HPDE6-E6E7 (cell line): Measurements from ENCODE around the gene PADI2.
A peak's percentile ranks its signal among the peaks of the same experiment; 100 is the strongest.

Experiments
- DNase-seq: peaks from one replicate; pipeline ENCODE4 v3.0.0; 2011; ENCODE audit warnings: missing footprints; ENCODE audit errors: extremely low spot score

Gene PADI2

DNA sequence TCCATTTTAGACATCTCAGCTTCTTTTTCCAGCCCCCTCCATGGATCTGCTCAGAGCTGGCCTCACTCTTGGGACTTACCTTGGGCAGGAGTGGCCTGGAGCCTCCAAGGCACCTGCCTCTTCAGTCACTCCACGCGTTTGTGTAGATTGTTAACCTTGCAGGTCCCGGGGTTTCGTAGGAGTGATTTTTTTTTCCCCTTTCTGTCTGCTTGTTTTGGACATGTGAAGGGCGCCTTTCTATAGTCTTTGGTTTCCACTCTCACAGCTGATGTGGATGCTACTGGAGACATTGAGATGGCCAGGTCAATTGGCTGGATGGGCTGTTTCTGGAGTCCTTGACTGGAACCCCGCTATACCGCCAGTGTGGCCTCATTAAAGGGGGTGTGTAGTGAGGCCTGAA is 63.5 kb downstream of the PADI2 start:
- no peak for DNase-seq

DNA sequence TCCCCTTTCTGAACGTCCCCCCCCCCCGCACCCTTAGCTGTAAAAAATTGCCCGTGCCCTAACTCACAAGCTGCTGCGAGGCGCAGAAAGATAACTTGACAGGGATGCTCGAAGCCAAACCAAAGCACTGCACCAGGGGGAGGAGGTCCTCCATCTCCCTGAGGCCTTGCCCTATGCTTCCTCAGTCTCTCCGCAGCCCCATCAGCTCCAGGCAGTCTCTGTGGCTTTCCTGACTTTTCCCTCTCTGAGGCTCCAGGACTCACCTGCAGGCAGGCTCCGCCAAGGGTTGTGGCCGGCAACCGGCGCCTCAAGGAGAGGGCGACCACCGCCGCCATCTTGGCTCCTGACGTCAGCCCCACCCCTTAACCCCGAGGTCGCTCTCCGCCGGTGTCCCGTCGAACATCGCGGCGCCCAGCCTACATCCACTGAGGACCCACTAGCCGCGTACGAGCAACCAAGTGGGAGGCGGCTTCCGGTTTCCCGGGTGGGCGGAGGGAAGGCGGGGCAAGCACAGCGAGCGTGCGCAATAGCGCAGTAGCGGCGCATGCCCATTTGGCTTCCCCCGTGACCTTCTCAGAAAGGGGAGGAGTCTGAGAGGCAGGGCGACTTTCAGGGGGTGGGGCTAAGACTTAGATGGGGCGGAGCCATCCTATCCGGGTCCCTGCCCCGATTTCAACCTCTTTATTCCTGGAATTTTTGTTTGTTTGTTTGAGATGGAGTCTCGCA is 65.4 kb downstream of the PADI2 start, which contains the start of gene SDHB:
Gene SDHB, minus strand, starts transcription at position 348 of the 726 bp plus-strand sequence. Its CDS starts 13 bp downstream, at position 335.
- DNase-seq, result peak; percentile 97

DNA sequence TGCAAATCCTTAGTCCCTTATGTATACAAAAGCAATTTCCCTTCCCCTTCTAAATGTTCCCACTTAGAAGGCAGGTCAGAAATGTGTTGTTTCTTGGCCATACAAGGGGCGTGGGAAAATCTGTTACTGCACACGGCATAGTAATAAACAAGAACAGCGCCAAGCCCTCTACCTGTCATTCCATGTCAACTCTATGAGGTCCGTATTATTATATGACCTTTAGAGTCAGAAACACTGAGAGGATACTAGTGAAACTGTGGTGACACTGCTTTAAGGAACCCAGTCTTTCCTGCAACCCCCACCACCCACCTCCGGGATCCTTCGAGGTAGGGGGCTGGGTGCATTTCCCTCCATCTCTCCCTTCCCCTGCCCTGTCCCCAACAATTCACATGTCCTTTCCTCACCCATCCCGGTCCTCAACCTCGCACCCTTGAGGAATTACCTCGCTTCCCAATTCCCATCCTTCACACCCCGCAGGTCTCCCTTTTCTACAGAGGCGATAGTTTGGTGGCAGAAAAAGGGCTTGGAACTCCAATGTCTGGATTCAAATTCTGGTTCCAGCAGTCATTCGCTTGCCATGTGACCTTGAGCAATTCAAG is 66.1 kb downstream of the PADI2 start:
- DNase-seq, result no peak

DNA sequence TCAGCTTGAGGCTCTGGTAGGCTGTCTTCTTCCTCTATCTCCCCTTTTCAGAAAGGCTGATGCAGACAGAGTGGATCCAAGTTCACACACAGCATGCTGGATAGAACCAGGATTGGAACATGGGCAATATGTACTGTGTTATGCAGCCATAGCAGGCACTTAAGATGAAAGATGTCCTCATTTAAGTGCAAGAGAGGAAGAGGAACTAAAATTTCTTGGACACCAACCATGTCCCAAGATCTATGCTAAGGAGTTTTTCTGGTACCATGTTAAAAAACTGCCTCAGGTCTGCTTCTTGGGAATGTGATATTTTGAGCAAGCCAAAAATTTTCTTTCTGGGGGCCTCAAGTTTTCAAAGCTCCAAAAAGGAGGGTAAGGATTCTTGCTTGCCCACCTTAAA is 66.6 kb downstream of the PADI2 start:
- no peak for DNase-seq

DNA sequence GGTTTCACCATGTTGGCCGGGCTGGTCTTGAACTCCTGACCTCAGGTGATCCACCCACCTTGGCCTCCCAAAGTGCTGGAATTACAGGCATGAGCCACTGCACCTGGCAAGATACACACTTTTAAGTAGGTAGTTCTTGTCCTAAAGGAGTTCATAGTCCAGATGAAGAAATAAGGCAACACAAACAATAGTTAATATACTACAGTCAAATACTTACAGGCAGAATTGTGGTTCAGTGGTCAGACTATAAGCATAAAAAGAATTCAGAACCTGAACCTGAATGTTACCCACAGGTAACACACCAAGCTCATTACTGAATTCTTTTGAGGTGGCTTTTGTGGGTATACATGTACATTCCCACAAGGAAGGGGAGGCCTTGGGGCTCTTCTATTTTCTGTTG is 67.2 kb downstream of the PADI2 start:
- DNase-seq, result no peak

DNA sequence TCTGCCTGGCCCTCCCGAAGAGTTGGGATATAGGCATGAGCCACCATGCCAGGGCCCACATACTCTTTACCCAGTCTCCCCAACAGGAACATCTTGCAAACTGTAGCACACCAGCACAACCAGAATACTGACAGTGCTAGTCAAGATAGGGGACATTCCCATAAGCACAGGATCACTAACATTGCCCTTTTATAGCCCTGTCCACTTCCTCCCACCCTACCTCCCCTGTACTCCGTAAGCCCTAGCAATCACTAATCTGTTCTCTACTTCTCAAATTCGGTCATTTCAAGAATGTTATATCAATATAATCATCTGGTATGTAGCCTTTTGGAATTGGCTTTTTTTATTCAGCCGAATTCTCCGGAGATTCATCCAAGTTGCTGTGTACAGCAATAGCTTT is 71.3 kb downstream of the PADI2 start:
- no peak for DNase-seq

DNA sequence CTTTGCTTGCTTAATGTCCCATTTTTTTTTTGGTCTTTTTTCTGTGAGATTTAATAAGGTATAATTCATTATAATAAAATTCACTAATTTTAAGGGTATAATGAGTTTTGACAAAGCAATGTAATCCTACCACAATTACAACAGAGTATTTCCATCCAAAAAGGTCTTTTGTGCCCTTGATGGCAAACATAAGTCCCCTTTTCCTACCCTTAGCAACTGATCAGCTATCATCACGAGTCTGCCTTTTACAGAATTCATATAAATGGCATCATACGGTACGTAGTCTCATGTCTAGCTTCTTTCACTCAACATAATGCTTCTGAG is 73.0 kb downstream of the PADI2 start:
- DNase-seq, result no peak

DNA sequence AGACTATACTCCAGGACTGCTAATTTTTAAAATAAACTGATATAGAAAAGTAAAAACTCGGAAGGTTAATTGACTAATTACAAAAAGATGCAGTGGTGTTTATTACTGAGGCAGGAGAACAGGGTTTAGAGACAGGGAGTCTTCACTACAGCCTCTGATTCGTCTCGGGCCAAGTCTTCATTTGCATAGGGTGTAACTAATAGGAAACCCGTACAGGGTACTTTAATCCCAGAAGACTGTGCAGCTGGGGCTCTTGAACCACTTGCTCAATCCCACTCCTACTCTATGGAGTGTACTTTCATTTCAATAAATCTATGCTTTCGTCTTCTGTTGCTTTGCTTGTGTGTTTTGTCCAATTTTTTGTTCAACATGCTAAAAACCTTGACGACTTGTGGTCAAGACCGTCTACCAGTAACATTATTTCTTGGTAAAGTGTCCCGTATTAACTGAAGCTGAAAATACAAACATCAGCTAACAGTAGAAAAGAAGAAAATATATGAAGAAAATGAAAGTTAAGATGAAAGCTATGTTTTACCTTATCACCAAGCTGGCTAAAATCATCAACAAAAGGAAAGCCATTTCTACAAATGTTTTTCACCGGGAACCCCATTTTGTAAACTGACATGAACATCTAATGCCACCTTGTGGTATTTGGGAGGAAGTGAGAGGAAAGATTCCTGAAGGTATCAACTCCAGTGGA is 73.5 kb downstream of the PADI2 start:
- peak; percentile 58 for DNase-seq

DNA sequence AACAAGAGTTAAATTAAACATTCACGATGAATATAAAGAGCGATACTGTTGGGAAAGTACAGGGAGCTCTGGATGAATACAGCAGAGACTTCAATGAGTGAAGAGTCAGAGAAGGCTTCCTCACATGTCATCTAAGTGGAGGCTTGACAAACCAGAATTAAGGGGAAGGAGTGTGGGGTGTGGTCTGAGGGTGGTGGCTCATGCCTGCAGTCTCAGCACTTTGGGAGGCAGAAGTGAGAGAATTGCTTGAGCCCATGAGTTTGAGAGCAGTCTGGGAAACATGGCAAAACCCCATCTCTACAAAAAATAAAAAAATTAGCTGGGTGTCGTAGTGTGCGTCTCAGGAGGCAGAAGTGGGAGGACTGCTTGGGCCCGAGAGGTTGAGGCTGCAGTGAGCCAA is 74.1 kb downstream of the PADI2 start:
- DNase-seq, result no peak

DNA sequence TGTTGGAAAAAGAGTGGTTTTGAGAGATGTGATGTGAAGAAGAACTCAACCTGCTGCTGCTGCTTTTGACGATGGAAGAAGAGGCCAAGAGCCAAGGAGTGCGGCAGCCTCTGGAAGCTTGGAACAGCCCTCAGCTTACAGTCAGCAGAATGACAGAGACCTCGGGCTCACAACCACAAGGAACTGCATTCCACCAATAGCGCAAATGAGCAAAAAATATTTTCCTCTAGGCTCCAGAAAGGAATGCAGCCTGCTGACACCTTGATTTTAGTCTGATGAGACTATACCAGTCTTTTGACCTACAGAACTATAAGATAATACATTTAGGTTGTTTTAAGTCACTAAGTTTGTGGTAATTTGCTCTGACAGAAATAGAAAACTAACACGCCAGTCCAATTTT is 75.6 kb downstream of the PADI2 start:
- no peak for DNase-seq

DNA sequence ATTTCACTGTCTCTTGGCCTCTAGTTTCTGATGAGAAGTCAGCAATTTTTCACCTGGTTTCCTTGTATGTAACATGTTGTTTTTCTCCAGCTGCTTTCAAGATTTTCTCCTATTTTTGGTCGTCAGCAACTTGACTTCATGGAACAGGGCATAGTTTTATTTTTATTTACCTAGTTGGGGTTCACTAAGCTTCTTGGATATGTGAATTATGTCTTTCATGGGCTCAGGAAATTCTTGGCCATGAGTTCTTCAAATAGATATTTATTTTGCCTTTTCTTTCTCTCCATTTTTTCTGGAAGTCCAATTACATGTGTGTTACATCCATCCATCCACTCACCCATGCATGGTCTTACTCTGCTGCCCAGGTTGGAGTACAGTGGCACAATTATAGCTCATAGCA is 79.1 kb downstream of the PADI2 start:
- no peak for DNase-seq

DNA sequence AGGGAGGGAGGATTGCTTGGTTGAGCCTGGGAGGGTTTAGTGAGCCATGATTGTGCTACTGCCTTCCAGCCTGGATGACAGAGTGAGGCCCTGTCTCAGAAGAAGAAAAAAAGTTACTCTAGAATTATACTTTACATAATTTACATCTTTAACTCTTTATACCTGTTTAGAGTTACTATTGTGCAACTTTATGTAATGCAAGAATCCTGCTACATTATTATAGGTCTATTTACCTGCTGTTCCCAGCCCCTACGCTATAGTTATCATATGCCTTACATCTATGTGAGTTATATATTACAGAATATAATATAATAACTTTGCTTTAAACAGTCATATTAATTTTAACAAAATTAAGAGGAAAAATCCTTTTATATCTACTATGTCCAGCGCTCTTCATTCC is 79.7 kb downstream of the PADI2 start:
- no peak for DNase-seq

DNA sequence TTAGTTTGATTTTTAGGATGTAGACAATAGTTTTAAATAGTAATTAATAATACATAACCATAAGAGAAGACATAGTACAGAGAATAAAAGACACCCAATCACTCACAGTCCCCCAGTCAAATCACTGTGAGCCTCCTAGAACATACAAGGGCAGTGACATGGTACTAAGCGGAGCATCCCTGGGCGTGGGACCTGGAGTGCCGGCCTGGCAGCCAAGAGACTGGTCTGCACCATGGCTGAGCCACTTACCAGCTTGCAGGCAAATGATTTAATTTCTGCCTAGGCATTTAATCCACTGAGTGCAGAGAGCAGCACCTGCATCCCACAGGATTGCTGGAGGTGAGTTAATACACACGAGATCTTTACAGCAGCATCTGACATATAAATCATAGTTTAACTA is 85.8 kb downstream of the PADI2 start:
- no peak for DNase-seq

DNA sequence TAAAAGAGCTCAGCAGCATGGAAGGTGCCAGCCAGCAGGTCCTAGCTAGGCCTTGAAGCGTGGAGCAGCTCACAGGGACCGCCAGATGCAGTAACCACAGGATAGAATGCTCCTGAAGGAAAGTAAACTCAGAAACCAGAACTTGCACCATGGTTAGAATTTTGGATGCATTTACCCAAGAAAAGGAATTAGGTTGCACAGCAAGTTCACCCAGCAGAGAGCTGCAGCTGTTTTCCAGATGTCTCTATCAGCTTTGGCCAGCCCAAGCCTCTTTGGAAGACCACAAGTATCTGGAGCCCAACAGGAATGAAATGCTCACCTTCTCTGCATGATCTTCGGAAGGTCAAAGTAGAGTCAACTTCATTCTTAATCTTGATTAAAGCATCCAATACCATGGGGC is 86.5 kb downstream of the PADI2 start:
- DNase-seq, result no peak

DNA sequence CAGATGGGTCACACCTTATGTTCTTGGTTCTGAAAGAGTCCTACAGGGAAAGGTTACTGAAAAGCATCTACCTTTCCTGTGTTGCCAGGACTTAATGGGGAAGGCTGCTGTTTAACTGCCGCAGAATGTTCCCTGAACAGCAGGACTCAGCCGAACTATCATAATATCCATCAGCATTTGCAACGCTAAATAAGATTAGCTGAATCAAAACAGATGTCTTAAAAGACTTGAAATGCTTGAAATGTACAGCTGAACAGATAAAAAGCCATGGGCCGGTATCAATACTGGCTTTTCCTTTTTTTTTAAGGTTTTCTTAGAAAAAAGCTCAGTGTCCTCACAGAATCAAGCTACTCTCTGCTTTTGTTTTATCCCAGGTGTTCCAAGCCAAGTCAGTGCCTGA is 87.8 kb downstream of the PADI2 start:
- no peak for DNase-seq

DNA sequence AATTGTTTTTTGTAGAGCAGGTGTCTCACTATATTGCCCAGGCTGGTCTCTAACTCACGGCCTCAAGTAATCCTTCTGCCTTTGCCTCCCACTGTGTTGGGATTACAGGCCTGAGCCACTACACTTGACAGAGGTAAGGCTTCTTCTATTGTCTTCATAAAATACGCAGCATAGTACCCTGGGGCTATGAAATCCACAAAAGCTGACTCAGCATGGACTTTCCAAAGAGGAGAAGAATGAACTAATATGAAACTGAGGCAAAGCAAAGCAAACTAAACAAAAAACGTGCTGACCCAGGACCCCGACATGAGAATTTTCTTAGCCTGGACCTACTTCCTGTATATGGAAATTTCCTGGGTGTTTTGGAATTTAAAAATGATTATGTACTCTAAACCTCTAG is 89.0 kb downstream of the PADI2 start:
- no peak for DNase-seq

DNA sequence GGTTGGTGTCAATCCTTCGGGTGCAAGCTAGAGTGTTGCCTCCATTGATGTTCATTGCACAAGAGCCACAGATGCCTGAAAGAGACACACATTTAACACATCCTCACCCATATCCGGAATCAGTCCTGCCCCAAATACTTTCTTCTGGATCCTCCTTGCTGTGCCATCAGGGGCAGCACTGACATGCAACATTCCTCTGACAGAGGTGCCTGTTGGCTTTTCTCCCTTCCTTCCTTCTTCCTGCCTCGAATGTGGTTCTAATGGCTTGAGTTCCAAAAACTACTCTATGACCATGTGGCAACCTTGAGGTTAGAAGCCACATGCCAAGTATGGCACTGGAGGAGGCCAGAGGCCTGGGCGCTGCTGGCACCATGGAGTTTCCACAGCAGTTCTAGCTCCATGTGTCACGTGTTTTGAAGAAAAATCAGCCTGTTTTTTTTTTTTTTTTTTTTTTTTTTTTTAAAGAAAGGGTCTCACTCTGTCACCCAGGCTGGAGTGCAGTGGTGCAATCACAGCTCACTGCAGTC is 90.5 kb downstream of the PADI2 start:
- DNase-seq, result no peak

DNA sequence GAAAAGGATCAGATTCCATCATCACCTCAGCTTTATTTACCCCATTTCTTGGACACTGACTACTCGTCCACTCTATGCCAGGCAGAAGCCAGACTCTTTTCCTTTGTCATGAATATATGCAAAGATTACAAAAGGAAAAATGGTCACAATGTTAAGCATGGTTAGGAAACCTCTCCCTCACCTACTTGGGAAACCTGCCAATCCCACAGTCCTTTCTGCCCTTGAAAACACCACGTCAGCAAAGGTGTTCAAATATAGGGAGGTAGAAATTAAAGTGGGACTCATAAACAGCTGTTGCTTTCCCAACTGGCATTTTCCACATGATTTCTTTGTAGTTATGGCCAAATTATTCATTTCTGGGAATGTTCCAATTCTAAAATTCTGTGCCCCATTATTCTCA is 91.4 kb downstream of the PADI2 start:
- DNase-seq, result no peak

DNA sequence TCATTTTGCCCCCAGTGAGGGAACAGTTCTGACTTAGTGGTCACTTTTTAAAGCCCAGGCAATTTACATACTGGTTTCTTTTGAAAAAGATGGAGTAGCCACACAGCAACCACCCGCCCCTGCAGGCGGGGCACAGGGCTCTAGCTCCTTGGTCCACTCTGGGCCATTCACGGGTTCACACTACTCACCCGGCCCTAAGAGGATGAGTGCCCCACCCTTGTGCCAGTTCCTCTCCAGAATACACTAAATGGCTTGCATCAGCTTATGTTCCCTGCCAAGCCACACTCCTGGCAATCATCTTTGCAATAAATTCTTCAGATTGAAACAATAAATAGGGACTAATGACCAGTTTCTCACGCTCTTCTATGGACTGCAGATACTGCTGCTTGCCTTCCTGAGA is 91.8 kb downstream of the PADI2 start:
- DNase-seq, result no peak

DNA sequence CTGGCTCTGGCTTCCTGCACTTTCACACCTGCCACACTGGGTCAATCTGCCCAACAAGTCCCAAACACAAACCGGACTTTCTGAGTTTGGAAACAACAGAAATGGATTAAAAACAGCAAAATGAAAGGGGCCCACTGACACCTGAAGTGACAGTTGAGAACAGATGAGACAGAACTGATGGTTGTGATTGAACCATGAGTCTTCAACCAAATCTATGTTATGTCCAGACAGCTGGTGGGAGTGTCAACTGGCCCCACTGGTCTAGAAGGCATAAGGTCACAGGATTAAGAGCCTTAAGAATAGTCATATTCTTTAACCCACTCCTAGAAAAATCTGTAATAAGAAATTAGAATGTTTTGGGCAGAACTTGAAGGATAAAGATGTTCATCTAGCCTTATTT is 94.5 kb downstream of the PADI2 start:
- no peak for DNase-seq

DNA sequence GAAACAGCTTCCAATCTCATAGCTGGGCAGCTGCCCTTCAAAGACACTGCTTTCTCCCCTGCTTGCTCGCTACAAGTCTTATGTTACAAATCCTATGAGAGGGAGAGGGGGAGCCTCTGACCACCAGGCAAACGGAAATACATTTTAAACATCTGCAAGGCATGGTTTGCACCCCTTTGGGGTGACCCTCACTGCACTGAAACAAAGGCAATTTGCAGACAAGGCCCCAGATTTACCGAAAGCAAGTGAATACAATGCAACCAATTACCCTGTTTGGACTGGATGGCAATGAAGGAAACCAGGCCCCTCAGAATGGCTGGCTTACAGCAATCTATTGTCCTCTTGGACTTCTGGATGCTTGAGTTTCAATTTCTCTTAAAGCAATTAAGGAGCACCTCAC is 95.7 kb downstream of the PADI2 start:
- DNase-seq, result no peak

DNA sequence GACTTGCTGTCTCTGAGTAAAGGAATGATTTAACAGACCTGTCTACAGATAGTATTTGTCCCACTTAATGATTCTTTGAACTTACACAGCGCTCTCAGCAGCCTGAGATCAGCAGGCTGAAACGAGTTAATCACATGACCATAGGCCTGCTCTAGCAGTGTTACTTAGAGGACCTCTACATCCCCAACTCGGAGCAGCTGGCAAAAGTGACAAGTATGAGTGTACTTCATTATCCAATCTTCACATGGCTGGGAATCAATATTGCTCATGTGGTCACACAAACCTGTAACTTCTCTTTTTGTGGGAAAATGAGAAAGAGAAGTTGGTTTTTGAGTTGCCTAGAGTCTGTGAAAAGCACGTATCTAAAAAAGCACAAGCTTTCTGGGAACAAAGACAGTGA is 96.1 kb downstream of the PADI2 start:
- no peak for DNase-seq

DNA sequence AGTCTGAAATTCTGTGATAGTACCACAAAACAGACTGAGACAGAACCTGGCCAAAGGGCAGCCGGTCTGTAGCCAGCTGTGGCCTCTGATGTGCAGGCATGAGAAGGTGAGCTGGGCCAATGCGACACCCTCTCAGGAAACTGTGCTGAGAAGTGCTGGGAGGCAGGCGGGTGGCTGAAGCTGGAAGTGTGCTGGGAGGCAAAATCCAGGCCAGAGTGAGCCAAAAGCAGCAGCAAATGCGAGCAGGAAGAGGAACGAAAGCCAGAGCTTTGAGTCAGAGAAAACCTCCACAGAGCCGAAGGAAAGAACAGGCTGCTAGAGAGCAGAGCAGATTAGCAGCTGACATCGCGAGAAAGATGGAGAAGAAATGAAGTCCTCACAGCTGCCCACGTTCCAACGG is 97.4 kb downstream of the PADI2 start:
- DNase-seq, result no peak
